ENCODE data around the gene UBASH3A.
A peak's percentile ranks its signal among the peaks of the same experiment; 100 is the strongest.

Gene UBASH3A

GRCh38 chr21:42374864-42375499 is 28.7 kb upstream of the UBASH3A start:
- peak in 1 of 3 experiments; percentile 14 for DNase-seq (ENCODE audit: low read depth in 3 of 3)

GRCh38 chr21:42375506-42375905 is 28.2 kb upstream of the UBASH3A start:
- no peak for DNase-seq (ENCODE audit: low read depth in 3 of 3)

GRCh38 chr21:42375966-42376337 is 27.8 kb upstream of the UBASH3A start:
- no peak for DNase-seq (ENCODE audit: low read depth in 3 of 3)

- no peak for DNase-seq (ENCODE audit: low read depth in 3 of 3)
Observed at GRCh38 chr21:42376338-42376982, 27.2 kb upstream of the UBASH3A start.

GRCh38 chr21:42377211-42377950 is 26.3 kb upstream of the UBASH3A start:
- DNase-seq (ENCODE audit: low read depth in 3 of 3), result no peak

GRCh38 chr21:42377951-42378340 is 25.8 kb upstream of the UBASH3A start:
- DNase-seq (ENCODE audit: low read depth in 3 of 3), result no peak

GRCh38 chr21:42378418-42378817 is 25.3 kb upstream of the UBASH3A start:
- DNase-seq (ENCODE audit: low read depth in 3 of 3), result no peak

- no peak for DNase-seq (ENCODE audit: low read depth in 3 of 3)
Observed at GRCh38 chr21:42379426-42380215, 24.1 kb upstream of the UBASH3A start.

GRCh38 chr21:42381347-42381984 is 22.2 kb upstream of the UBASH3A start:
- no peak for DNase-seq (ENCODE audit: low read depth in 3 of 3)

GRCh38 chr21:42382915-42383314 is 20.8 kb upstream of the UBASH3A start:
- no peak for DNase-seq (ENCODE audit: low read depth in 3 of 3)

- no peak for DNase-seq (ENCODE audit: low read depth in 3 of 3)
Observed at GRCh38 chr21:42383331-42383730, 20.4 kb upstream of the UBASH3A start.

- no peak for DNase-seq (ENCODE audit: low read depth in 3 of 3)
Observed at GRCh38 chr21:42384156-42384945, 19.4 kb upstream of the UBASH3A start.

- no peak for DNase-seq (ENCODE audit: low read depth in 3 of 3)
Observed at GRCh38 chr21:42384989-42385388, 18.7 kb upstream of the UBASH3A start.

GRCh38 chr21:42385619-42386018 is 18.1 kb upstream of the UBASH3A start:
- no peak for DNase-seq (ENCODE audit: low read depth in 3 of 3)

GRCh38 chr21:42386034-42386591 is 17.6 kb upstream of the UBASH3A start:
- DNase-seq (ENCODE audit: low read depth in 3 of 3), result no peak

GRCh38 chr21:42387164-42387563 is 16.5 kb upstream of the UBASH3A start:
- DNase-seq (ENCODE audit: low read depth in 3 of 3), result no peak

- DNase-seq (ENCODE audit: low read depth in 3 of 3), result no peak
Observed at GRCh38 chr21:42387843-42388340, 15.8 kb upstream of the UBASH3A start.

- DNase-seq (ENCODE audit: low read depth in 3 of 3), result no peak
Observed at GRCh38 chr21:42388740-42389448, 14.8 kb upstream of the UBASH3A start.

GRCh38 chr21:42389449-42389835 is 14.3 kb upstream of the UBASH3A start:
- no peak for DNase-seq (ENCODE audit: low read depth in 3 of 3)

- DNase-seq (ENCODE audit: low read depth in 3 of 3), result no peak
Observed at GRCh38 chr21:42390193-42390592, 13.5 kb upstream of the UBASH3A start.

Measured in stimulated activated CD4-positive, alpha-beta T cell treated with anti-CD3 and anti-CD28 coated beads, TNF-alpha, amount 100 ng/mL, for 24 hours (primary cell).